Activated CD4-positive, CD25-positive, alpha-beta regulatory T cell (primary cell): ENCODE results near the gene PLEKHA6.

Experiments
- DNase-seq, 4 experiments: peaks; one replicate each; lab custom pipeline; 2025; lab: John Stamatoyannopoulos, UW

PLEKHA6 gene

GRCh38 chr1:204286315-204286714, 73.4 kb downstream of the PLEKHA6 start:
- DNase-seq = no peak

- no peak for DNase-seq
Measured at GRCh38 chr1:204285436-204286305, 74.1 kb downstream of the PLEKHA6 start.

GRCh38 chr1:204284929-204285328, 74.8 kb downstream of the PLEKHA6 start:
- no peak for DNase-seq

GRCh38 chr1:204283711-204284651, 75.7 kb downstream of the PLEKHA6 start:
- DNase-seq = no peak

GRCh38 chr1:204282761-204283221, 76.9 kb downstream of the PLEKHA6 start:
- no peak for DNase-seq

GRCh38 chr1:204280099-204280961, 79.4 kb downstream of the PLEKHA6 start:
- DNase-seq = no peak

- no peak for DNase-seq
Measured at GRCh38 chr1:204278958-204279357, 80.8 kb downstream of the PLEKHA6 start.

GRCh38 chr1:204278251-204278650, 81.5 kb downstream of the PLEKHA6 start:
- no peak for DNase-seq

- no peak for DNase-seq
Measured at GRCh38 chr1:204277563-204278219, 82.0 kb downstream of the PLEKHA6 start.

- DNase-seq = no peak
Measured at GRCh38 chr1:204275695-204276370, 83.9 kb downstream of the PLEKHA6 start.

GRCh38 chr1:204274446-204274845, 85.3 kb downstream of the PLEKHA6 start:
- DNase-seq = no peak

- DNase-seq = no peak
Measured at GRCh38 chr1:204272505-204272904, 87.2 kb downstream of the PLEKHA6 start.

GRCh38 chr1:204271970-204272369, 87.8 kb downstream of the PLEKHA6 start:
- no peak for DNase-seq

GRCh38 chr1:204268101-204268500, 91.6 kb downstream of the PLEKHA6 start:
- no peak for DNase-seq

GRCh38 chr1:204267191-204267601, 92.5 kb downstream of the PLEKHA6 start:
- no peak for DNase-seq

GRCh38 chr1:204266504-204267034, 93.2 kb downstream of the PLEKHA6 start:
- no peak for DNase-seq

GRCh38 chr1:204265665-204266064, 94.1 kb downstream of the PLEKHA6 start:
- DNase-seq = no peak

GRCh38 chr1:204264805-204265204, 94.9 kb downstream of the PLEKHA6 start:
- no peak for DNase-seq

- no peak for DNase-seq
Measured at GRCh38 chr1:204263254-204263910, 96.3 kb downstream of the PLEKHA6 start.
